A549 treated with CpdA at 1 μM for 4 hours (cell line): ENCODE measurements around the gene UBLCP1. TPM values are rescaled to one million over a fixed set of nuclear protein-coding genes. Genes with fewer than 3 reads are reported as not detected.

Experiments
- total RNA-seq: library from RNA; stranded (reverse); fragments of 200-300 nt; extraction: Qiagen RNA extraction; gene quantifications from 5 replicates; pipeline ENCODE4 v1.2.3, GENCODE V29; 2022; ENCODE audit warnings: low read depth

UBLCP1 gene, protein sequence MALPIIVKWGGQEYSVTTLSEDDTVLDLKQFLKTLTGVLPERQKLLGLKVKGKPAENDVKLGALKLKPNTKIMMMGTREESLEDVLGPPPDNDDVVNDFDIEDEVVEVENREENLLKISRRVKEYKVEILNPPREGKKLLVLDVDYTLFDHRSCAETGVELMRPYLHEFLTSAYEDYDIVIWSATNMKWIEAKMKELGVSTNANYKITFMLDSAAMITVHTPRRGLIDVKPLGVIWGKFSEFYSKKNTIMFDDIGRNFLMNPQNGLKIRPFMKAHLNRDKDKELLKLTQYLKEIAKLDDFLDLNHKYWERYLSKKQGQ
- total RNA-seq = 32.1 to 38.6 TPM (median 33.1 TPM) in 5 replicates

GRCh38 chr5:159262859-159263568, at the start of gene UBLCP1:
UBLCP1 (plus strand) TSS chr5:159263290; CDS start chr5:159268916, 5,626 bp downstream.

GRCh38 chr5:159330131-159330800, 67.2 kb downstream of the UBLCP1 start, which contains the start of gene IL12B:
IL12B (minus strand) TSS chr5:159330487; CDS start chr5:159326782, 3,705 bp downstream.

Other genes with a start within 250 kb of the UBLCP1 start
- 0.88 to 1.5 TPM (median 1.2 TPM) in 5 replicates for gene EBF1, start 163.4 kb upstream of the UBLCP1 start, total RNA-seq
- 134 to 155 TPM (median 144 TPM) in 5 replicates for gene RNF145, start 53.7 kb upstream of the UBLCP1 start, total RNA-seq
- gene IL12B, start 67.2 kb downstream of the UBLCP1 start, total RNA-seq = 0.03 to 0.09 TPM (median 0.05 TPM) in 3 of 5 replicates, not detected in the others